Stimulated activated CD8-positive, alpha-beta memory T cell treated with anti-CD3 and anti-CD28 coated beads, Interleukin-7, amount 100 ng/mL, for 48 hours (primary cell): ENCODE results near the gene ANKS1A.
A peak's percentile ranks its signal among the peaks of the same experiment; 100 is the strongest.
"Not testable (repeated sequence)": the region's sequence is repeated elsewhere in the genome, so short reads cannot be mapped to it uniquely, and the experiment has no call there.

Experiments
- DNase-seq, 2 donors: peaks; one replicate each; pipeline ENCODE4 v3.0.0-alpha.2; 2020; ENCODE audit warnings: low read depth in 1 of 2; ENCODE audit errors: extremely low read depth in 1 of 2

ANKS1A gene

GRCh38 chr6:35092362-35093117, 203.5 kb downstream of the ANKS1A start:
- no peak for DNase-seq

- no peak for DNase-seq
Observed at GRCh38 chr6:35093118-35093445, 204.0 kb downstream of the ANKS1A start.

GRCh38 chr6:35093783-35094182, 204.7 kb downstream of the ANKS1A start:
- no peak for DNase-seq

- DNase-seq = no peak
Observed at GRCh38 chr6:35094183-35094582, 205.1 kb downstream of the ANKS1A start.

GRCh38 chr6:35096129-35096862, 207.2 kb downstream of the ANKS1A start:
- DNase-seq = no peak

GRCh38 chr6:35099116-35099515, 210.1 kb downstream of the ANKS1A start:
- no peak for DNase-seq

GRCh38 chr6:35105078-35105477, 216.0 kb downstream of the ANKS1A start:
- no peak for DNase-seq

- not testable (repeated sequence) for DNase-seq
Observed at GRCh38 chr6:35106061-35106460, 217.0 kb downstream of the ANKS1A start.

- not testable (repeated sequence) for DNase-seq
Observed at GRCh38 chr6:35107208-35107607, 218.2 kb downstream of the ANKS1A start.

- not testable (repeated sequence) for DNase-seq
Observed at GRCh38 chr6:35107761-35108160, 218.7 kb downstream of the ANKS1A start.

GRCh38 chr6:35108309-35108885, 219.3 kb downstream of the ANKS1A start:
- no peak for DNase-seq

GRCh38 chr6:35120746-35121145, 231.7 kb downstream of the ANKS1A start:
- DNase-seq = no peak

GRCh38 chr6:35124356-35124755, 235.3 kb downstream of the ANKS1A start:
- DNase-seq = no peak

GRCh38 chr6:35128042-35128441, 239.0 kb downstream of the ANKS1A start:
- no peak for DNase-seq

- no peak for DNase-seq
Observed at GRCh38 chr6:35128496-35128895, 239.4 kb downstream of the ANKS1A start.

GRCh38 chr6:35136185-35136584, 247.1 kb downstream of the ANKS1A start:
- no peak for DNase-seq

GRCh38 chr6:35138191-35138590, 249.1 kb downstream of the ANKS1A start:
- not testable (repeated sequence) for DNase-seq

- no peak for DNase-seq
Observed at GRCh38 chr6:35139470-35139869, 250.4 kb downstream of the ANKS1A start.

- peak in 1 of 2 donors; percentile 15 for DNase-seq
Observed at GRCh38 chr6:35139924-35140638, 251.0 kb downstream of the ANKS1A start.

- no peak for DNase-seq
Observed at GRCh38 chr6:35140639-35141006, 251.6 kb downstream of the ANKS1A start.
